Measurements from ENCODE around the gene METTL4. TPM values are rescaled to one million over a fixed set of nuclear protein-coding genes. Genes with fewer than 3 reads are reported as not detected.

Gene METTL4
- total and polyA plus RNA-seq, 9 of the 15 experiments (the other 6 are each of a cell fraction or from before 2014, with no cell fraction given): 7.9 to 32.8 (median 22.1) TPM

DNA sequence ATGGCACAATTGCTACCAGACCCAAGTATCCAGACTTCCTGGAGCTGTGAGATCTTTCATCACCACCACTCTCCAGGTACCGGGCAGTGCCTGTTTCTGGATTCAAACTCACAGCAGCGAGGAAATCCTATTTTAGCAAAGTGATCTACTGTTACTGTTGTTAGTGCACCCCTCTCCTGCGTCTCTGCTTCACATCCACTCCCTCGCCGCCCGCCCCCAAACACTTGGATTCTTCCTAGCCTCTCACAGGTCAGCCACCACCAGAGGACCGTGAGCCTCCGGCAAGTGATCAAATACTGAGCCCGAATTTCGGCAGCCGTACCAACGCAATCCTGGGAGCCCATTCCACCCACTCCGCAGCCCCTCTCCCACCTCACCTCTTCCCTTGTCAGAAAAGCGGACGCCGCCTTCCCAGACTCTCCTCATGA, 519 bp downstream of the METTL4 start (continued):
- TF ChIP-seq, protein P1, sequence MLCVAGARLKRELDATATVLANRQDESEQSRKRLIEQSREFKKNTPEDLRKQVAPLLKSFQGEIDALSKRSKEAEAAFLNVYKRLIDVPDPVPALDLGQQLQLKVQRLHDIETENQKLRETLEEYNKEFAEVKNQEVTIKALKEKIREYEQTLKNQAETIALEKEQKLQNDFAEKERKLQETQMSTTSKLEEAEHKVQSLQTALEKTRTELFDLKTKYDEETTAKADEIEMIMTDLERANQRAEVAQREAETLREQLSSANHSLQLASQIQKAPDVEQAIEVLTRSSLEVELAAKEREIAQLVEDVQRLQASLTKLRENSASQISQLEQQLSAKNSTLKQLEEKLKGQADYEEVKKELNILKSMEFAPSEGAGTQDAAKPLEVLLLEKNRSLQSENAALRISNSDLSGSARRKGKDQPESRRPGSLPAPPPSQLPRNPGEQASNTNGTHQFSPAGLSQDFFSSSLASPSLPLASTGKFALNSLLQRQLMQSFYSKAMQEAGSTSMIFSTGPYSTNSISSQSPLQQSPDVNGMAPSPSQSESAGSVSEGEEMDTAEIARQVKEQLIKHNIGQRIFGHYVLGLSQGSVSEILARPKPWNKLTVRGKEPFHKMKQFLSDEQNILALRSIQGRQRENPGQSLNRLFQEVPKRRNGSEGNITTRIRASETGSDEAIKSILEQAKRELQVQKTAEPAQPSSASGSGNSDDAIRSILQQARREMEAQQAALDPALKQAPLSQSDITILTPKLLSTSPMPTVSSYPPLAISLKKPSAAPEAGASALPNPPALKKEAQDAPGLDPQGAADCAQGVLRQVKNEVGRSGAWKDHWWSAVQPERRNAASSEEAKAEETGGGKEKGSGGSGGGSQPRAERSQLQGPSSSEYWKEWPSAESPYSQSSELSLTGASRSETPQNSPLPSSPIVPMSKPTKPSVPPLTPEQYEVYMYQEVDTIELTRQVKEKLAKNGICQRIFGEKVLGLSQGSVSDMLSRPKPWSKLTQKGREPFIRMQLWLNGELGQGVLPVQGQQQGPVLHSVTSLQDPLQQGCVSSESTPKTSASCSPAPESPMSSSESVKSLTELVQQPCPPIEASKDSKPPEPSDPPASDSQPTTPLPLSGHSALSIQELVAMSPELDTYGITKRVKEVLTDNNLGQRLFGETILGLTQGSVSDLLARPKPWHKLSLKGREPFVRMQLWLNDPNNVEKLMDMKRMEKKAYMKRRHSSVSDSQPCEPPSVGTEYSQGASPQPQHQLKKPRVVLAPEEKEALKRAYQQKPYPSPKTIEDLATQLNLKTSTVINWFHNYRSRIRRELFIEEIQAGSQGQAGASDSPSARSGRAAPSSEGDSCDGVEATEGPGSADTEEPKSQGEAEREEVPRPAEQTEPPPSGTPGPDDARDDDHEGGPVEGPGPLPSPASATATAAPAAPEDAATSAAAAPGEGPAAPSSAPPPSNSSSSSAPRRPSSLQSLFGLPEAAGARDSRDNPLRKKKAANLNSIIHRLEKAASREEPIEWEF (CRISPR knock-in tag; IDR thresholded peaks at IDR 0.05): no peak
- TF ChIP-seq HOXB6 (CRISPR knock-in tag; IDR thresholded peaks at IDR 0.05; ENCODE audit: borderline replicate concordance) (no peak), ZNF395 (CRISPR knock-in tag; IDR thresholded peaks at IDR 0.05) (no peak), TEAD2 (tag; IDR thresholded peaks at IDR 0.05) (no peak), BRD9 (IDR thresholded peaks at IDR 0.05; ENCODE audit: low read depth, partially characterized antibody) (peak; percentile 26), PRPF4 (IDR thresholded peaks at IDR 0.05; ENCODE audit: insufficient read depth, low read depth, low read length, poor library complexity, severe bottlenecking) (no peak), RFX1 (IDR thresholded peaks at IDR 0.05) (no peak), THRAP3 (IDR thresholded peaks at IDR 0.05; ENCODE audit: borderline replicate concordance) (no peak), PURB (CRISPR knock-in tag; IDR thresholded peaks at IDR 0.05; ENCODE audit: low read depth) (no peak), ERF (CRISPR knock-in tag; IDR thresholded peaks at IDR 0.05) (no peak), ZNF324 (CRISPR knock-in tag; IDR thresholded peaks at IDR 0.05) (no peak)
- TF ChIP-seq, protein P2, sequence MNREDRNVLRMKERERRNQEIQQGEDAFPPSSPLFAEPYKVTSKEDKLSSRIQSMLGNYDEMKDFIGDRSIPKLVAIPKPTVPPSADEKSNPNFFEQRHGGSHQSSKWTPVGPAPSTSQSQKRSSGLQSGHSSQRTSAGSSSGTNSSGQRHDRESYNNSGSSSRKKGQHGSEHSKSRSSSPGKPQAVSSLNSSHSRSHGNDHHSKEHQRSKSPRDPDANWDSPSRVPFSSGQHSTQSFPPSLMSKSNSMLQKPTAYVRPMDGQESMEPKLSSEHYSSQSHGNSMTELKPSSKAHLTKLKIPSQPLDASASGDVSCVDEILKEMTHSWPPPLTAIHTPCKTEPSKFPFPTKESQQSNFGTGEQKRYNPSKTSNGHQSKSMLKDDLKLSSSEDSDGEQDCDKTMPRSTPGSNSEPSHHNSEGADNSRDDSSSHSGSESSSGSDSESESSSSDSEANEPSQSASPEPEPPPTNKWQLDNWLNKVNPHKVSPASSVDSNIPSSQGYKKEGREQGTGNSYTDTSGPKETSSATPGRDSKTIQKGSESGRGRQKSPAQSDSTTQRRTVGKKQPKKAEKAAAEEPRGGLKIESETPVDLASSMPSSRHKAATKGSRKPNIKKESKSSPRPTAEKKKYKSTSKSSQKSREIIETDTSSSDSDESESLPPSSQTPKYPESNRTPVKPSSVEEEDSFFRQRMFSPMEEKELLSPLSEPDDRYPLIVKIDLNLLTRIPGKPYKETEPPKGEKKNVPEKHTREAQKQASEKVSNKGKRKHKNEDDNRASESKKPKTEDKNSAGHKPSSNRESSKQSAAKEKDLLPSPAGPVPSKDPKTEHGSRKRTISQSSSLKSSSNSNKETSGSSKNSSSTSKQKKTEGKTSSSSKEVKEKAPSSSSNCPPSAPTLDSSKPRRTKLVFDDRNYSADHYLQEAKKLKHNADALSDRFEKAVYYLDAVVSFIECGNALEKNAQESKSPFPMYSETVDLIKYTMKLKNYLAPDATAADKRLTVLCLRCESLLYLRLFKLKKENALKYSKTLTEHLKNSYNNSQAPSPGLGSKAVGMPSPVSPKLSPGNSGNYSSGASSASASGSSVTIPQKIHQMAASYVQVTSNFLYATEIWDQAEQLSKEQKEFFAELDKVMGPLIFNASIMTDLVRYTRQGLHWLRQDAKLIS (CRISPR knock-in tag; IDR thresholded peaks at IDR 0.05): peak; percentile 89; the same call in 1 of the 2 replicates
- TF ChIP-seq, protein P3, sequence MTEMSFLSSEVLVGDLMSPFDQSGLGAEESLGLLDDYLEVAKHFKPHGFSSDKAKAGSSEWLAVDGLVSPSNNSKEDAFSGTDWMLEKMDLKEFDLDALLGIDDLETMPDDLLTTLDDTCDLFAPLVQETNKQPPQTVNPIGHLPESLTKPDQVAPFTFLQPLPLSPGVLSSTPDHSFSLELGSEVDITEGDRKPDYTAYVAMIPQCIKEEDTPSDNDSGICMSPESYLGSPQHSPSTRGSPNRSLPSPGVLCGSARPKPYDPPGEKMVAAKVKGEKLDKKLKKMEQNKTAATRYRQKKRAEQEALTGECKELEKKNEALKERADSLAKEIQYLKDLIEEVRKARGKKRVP (CRISPR knock-in tag; IDR thresholded peaks at IDR 0.05): no peak
- TF ChIP-seq, protein P4, sequence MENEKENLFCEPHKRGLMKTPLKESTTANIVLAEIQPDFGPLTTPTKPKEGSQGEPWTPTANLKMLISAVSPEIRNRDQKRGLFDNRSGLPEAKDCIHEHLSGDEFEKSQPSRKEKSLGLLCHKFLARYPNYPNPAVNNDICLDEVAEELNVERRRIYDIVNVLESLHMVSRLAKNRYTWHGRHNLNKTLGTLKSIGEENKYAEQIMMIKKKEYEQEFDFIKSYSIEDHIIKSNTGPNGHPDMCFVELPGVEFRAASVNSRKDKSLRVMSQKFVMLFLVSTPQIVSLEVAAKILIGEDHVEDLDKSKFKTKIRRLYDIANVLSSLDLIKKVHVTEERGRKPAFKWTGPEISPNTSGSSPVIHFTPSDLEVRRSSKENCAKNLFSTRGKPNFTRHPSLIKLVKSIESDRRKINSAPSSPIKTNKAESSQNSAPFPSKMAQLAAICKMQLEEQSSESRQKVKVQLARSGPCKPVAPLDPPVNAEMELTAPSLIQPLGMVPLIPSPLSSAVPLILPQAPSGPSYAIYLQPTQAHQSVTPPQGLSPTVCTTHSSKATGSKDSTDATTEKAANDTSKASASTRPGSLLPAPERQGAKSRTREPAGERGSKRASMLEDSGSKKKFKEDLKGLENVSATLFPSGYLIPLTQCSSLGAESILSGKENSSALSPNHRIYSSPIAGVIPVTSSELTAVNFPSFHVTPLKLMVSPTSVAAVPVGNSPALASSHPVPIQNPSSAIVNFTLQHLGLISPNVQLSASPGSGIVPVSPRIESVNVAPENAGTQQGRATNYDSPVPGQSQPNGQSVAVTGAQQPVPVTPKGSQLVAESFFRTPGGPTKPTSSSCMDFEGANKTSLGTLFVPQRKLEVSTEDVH (IDR thresholded peaks at IDR 0.05; ENCODE audit: low read depth, partially characterized antibody): no peak

Measured in K562 (cell line).